AG04449 (cell line): ENCODE data around the gene ZNF493.

Experiments used
- CTCF ChIA-PET: fragments of 350-600 bp; formaldehyde crosslinking; extraction: SDS; loops from one replicate; lab custom pipeline; 2021; ENCODE audit warnings: antibody characterized with exemption; lab: Yijun Ruan, JAX
- POLR2A ChIA-PET: fragments of 400-600, 350-600 bp; formaldehyde crosslinking; extraction: SDS; loops from one replicate; lab custom pipeline; 2020; ENCODE audit warnings: antibody characterized with exemption, inconsistent platforms; lab: Yijun Ruan, JAX
- DNase-seq: peaks from one replicate; pipeline ENCODE4 v3.0.0-alpha.2; 2010; ENCODE audit warnings: low read depth, low spot score
- H3K4me3 ChIP-seq: 2 replicates; pipeline ENCODE4 v1.5.1; 2011; ENCODE audit warnings: low read depth, mild to moderate bottlenecking, control low read depth, low read length
- CTCF ChIP-seq: IDR thresholded peaks from one replicate; pipeline ENCODE4 v1.5.1; 2011; ENCODE audit warnings: mild to moderate bottlenecking, moderate library complexity, low read length, control low read depth, inconsistent platforms; ENCODE audit not compliant: insufficient read depth; ENCODE audit errors: missing control alignments

Gene ZNF493

GRCh38 chr19:21451187-21451586 lies 54.3 kb downstream of the ZNF493 start:
- POLR2A ChIA-PET, result no interaction called here
- TF ChIP-seq CTCF, result no peak
- no peak overlapping the region for H3K4me3 ChIP-seq
- CTCF ChIA-PET, result no interaction called here
- no peak for DNase-seq

GRCh38 chr19:21454901-21455300 lies 58.0 kb downstream of the ZNF493 start:
- no peak for TF ChIP-seq CTCF
- H3K4me3 ChIP-seq, result no peak overlapping the region
- CTCF ChIA-PET, result interaction anchor here (0.6 kb wide), 1 partner anchor 75 kb away, joined by 6 read pairs; no protein-coding TSS in a partner anchor
- DNase-seq, result no peak
- POLR2A ChIA-PET, result no interaction called here

GRCh38 chr19:21460686-21461085 lies 63.8 kb downstream of the ZNF493 start:
- DNase-seq, result no peak
- ChIA-PET CTCF (no interaction called here), POLR2A (no interaction called here)
- TF ChIP-seq CTCF, result no peak
- no peak overlapping the region for H3K4me3 ChIP-seq

GRCh38 chr19:21462540-21462939 lies 65.6 kb downstream of the ZNF493 start:
- no peak overlapping the region for H3K4me3 ChIP-seq
- no peak for TF ChIP-seq CTCF
- DNase-seq, result no peak
- ChIA-PET POLR2A (no interaction called here), CTCF (no interaction called here)

GRCh38 chr19:21463449-21464105 lies 66.6 kb downstream of the ZNF493 start:
- CTCF ChIA-PET, result no interaction called here
- H3K4me3 ChIP-seq, result no peak overlapping the region
- no peak for DNase-seq
- no peak for TF ChIP-seq CTCF
- POLR2A ChIA-PET, result no interaction called here

DNA sequence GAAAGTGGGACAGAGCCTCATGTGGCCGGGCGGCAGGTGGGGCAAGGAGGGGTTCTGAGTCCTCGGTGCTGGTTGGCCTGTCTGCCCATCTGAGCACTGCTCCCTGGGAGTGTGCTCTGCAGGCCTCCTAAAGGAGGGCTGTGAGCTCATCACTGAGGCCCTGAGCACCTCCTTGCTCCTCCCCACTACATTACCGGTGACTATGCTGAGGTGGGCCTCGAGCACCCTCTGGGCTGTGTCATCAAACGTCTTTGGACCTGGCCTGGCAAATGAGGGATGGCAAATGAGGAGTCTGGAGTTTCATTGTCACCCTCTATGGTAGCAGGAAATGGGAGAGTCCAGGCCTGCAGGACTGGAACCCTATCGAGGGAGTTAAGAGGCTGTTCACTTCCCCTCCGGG lies 69.7 kb downstream of the ZNF493 start:
- no peak overlapping the region for H3K4me3 ChIP-seq
- no peak for TF ChIP-seq CTCF
- ChIA-PET CTCF (no interaction called here), POLR2A (no interaction called here)
- no peak for DNase-seq
